Activated CD8-positive, alpha-beta T cell treated with anti-CD3 and anti-CD28 coated beads for 36 hours (primary cell): ENCODE measurements around the gene NAGLU. TPM values are rescaled to one million over a fixed set of nuclear protein-coding genes. Genes with fewer than 3 reads are reported as not detected.
"Not testable (repeated sequence)": the region's sequence is repeated elsewhere in the genome, so short reads cannot be mapped to it uniquely, and the experiment has no call there.

Source experiments
- ATAC-seq: fragments of 200-7000 bp; cut with Tn5 transposase; one replicate; pipeline ENCODE4 v1.10.0; 2021; ENCODE audit warnings: mild to moderate bottlenecking, moderate library complexity
- CTCF ChIA-PET: fragments of 350-600 bp; sonication (Branson Sonifier 250); formaldehyde crosslinking; loops from one replicate; lab custom pipeline; 2021; ENCODE audit warnings: antibody characterized with exemption; lab: Charles Lee
- POLR2A ChIA-PET: fragments of 350-600 bp; sonication (Branson Sonifier 250); formaldehyde crosslinking; loops from one replicate; lab custom pipeline; 2021; ENCODE audit warnings: antibody characterized with exemption; lab: Charles Lee
- DNase-seq: peaks from one replicate; pipeline ENCODE4 v3.0.0-alpha.2; 2020
- H3K27ac Mint-ChIP-seq: one replicate; pipeline ENCODE4 v1.8.0; 2021; ENCODE audit warnings: mild to moderate bottlenecking, mixed read lengths
- H3K27me3 Mint-ChIP-seq: one replicate; pipeline ENCODE4 v1.8.0; 2021; ENCODE audit warnings: mixed read lengths
- H3K36me3 Mint-ChIP-seq: one replicate; pipeline ENCODE4 v1.8.0; 2021; ENCODE audit warnings: low read depth, mixed read lengths
- H3K4me1 Mint-ChIP-seq: one replicate; pipeline ENCODE4 v1.8.0; 2021; ENCODE audit warnings: low read depth, mixed read lengths
- H3K4me3 Mint-ChIP-seq: one replicate; pipeline ENCODE4 v1.8.0; 2021; ENCODE audit warnings: mild to moderate bottlenecking, moderate library complexity, mixed read lengths
- H3K9me3 Mint-ChIP-seq: one replicate; pipeline ENCODE4 v1.8.0; 2021; ENCODE audit warnings: mixed read lengths
- CTCF ChIP-seq: fragments of 200-600 bp; IDR thresholded peaks from one replicate; pipeline ENCODE4 v1.8.0; 2022; ENCODE audit warnings: antibody characterized with exemption, mild to moderate bottlenecking
- intact Hi-C: fragments of 100-400 bp; cut with micrococcal nuclease; formaldehyde crosslinking; loops from one replicate; pipeline ENCODE4 v1.10.0; 2022
- total RNA-seq, 2 experiments: library from RNA; stranded (reverse); gene quantifications; one replicate each; pipeline ENCODE4 v1.2.3, GENCODE V29; 2021

Gene NAGLU
- total RNA-seq, 2 experiments from 2014 or later = 10.8 to 11.4 TPM

- Mint-ChIP-seq H3K9me3 (no peaks in the 10 kb centered on the region), H3K27me3 (no peaks in the 10 kb centered on the region), H3K4me3 (no peak overlapping the region), H3K36me3 (no peaks in the 10 kb centered on the region), H3K27ac (no peak overlapping the region), H3K4me1 (peaks cover 14% of the 10 kb centered on the region)
- ATAC-seq = no peak
- CTCF ChIA-PET = interaction anchor here (1.4 kb wide), 1 partner anchor 18 kb away, joined by 3 read pairs; no protein-coding TSS in a partner anchor
- POLR2A ChIA-PET = no interaction called here
- no peak for DNase-seq
- TF ChIP-seq CTCF = no peak
- intact Hi-C loops = no loop called here
Observed at GRCh38 chr17:42547001-42547461, 11.0 kb downstream of the NAGLU start.

- H3K36me3 Mint-ChIP-seq = no peaks in the 10 kb centered on the region
- no peaks in the 10 kb centered on the region for H3K9me3 Mint-ChIP-seq
- H3K4me1 Mint-ChIP-seq = peaks cover 14% of the 10 kb centered on the region
- DNase-seq (no peak), ATAC-seq (no peak)
- TF ChIP-seq CTCF = no peak
- no peak overlapping the region for H3K4me3 Mint-ChIP-seq
- no peak overlapping the region for H3K27ac Mint-ChIP-seq
- intact Hi-C loops = no loop called here
- ChIA-PET POLR2A (interaction anchor here (1.7 kb wide), 1 partner anchor 12 kb away, joined by 5 read pairs; the partner anchor contains the start of gene NAGLU), CTCF (interaction anchor here (0.8 to 1.5 kb wide), 4 partner anchors 11 to 116 kb away, joined by 3 to 11 read pairs (median 4); partner anchors contain the start of gene NAGLU)
- no peaks in the 10 kb centered on the region for H3K27me3 Mint-ChIP-seq
Observed at GRCh38 chr17:42547698-42548069, 11.6 kb downstream of the NAGLU start.

- peaks cover 2% of the 10 kb centered on the region for H3K36me3 Mint-ChIP-seq
- DNase-seq (peak; percentile 91), ATAC-seq (peak; percentile 91)
- H3K4me1 Mint-ChIP-seq = peaks cover 14% of the 10 kb centered on the region
- TF ChIP-seq CTCF = peak; percentile 75
- H3K27ac Mint-ChIP-seq = no peak overlapping the region
- H3K27me3 Mint-ChIP-seq = no peaks in the 10 kb centered on the region
- H3K9me3 Mint-ChIP-seq = no peaks in the 10 kb centered on the region
- POLR2A ChIA-PET = interaction anchor here (1.2 to 1.7 kb wide), 2 partner anchors 12 to 18 kb away, joined by 3 to 5 read pairs; partner anchors contain the start of gene NAGLU
- intact Hi-C loops = no loop called here
- peak overlapping the region; percentile 35 for H3K4me3 Mint-ChIP-seq
- CTCF ChIA-PET = interaction anchor here (0.7 to 1.5 kb wide), 11 partner anchors 11 to 388 kb away, joined by 3 to 11 read pairs (median 3); partner anchors contain the start of genes HCRT and NAGLU
Observed at GRCh38 chr17:42548070-42548837, 12.2 kb downstream of the NAGLU start.

GRCh38 chr17:42548993-42549755 lies 13.1 kb downstream of the NAGLU start:
- no peak for ATAC-seq
- no peak for DNase-seq
- intact Hi-C loops = no loop called here
- Mint-ChIP-seq H3K9me3 (no peaks in the 10 kb centered on the region), H3K4me3 (peak overlapping the region; percentile 29), H3K27me3 (no peaks in the 10 kb centered on the region), H3K36me3 (peaks cover 2% of the 10 kb centered on the region), H3K27ac (no peak overlapping the region), H3K4me1 (peaks cover 14% of the 10 kb centered on the region)
- no peak for TF ChIP-seq CTCF
- ChIA-PET CTCF (interaction anchor here (0.7 to 1.5 kb wide), 8 partner anchors 10 to 388 kb away, joined by 3 to 11 read pairs (median 3); partner anchors contain the start of genes HCRT and NAGLU), POLR2A (interaction anchor here (1.2 to 1.7 kb wide), 2 partner anchors 13 to 19 kb away, joined by 3 to 5 read pairs; partner anchors contain the start of gene NAGLU)

- H3K27me3 Mint-ChIP-seq, H3K36me3 Mint-ChIP-seq, intact Hi-C loops, H3K9me3 Mint-ChIP-seq, ATAC-seq, DNase-seq: not testable (repeated sequence)
- Mint-ChIP-seq H3K27ac (peak within 1 kb of the TSS; percentile 85), H3K4me3 (peak within 1 kb of the TSS; percentile 91), H3K4me1 (peaks cover 22% of the 10 kb centered on the region)
- CTCF ChIA-PET = interaction anchor here (1.0 kb wide), 1 partner anchor 111 kb away, joined by 3 read pairs; no protein-coding TSS in a partner anchor
- POLR2A ChIA-PET = interaction anchor here (0.5 kb wide), 1 partner anchor 590 kb away, joined by 3 read pairs; no protein-coding TSS in a partner anchor
Observed at GRCh38 chr17:42552736-42553135, 16.7 kb downstream of the NAGLU start, which contains the start of gene HSD17B1. TSS of gene HSD17B1 (plus strand) at chr17:42552923. CDS start at chr17:42552934, 11 bp downstream.
